ENCODE measurements around the gene FOXI2. TPM values are rescaled to one million over a fixed set of nuclear protein-coding genes. Genes with fewer than 3 reads are reported as not detected.

FOXI2 gene
- not detected in 2 replicates for total RNA-seq

DNA sequence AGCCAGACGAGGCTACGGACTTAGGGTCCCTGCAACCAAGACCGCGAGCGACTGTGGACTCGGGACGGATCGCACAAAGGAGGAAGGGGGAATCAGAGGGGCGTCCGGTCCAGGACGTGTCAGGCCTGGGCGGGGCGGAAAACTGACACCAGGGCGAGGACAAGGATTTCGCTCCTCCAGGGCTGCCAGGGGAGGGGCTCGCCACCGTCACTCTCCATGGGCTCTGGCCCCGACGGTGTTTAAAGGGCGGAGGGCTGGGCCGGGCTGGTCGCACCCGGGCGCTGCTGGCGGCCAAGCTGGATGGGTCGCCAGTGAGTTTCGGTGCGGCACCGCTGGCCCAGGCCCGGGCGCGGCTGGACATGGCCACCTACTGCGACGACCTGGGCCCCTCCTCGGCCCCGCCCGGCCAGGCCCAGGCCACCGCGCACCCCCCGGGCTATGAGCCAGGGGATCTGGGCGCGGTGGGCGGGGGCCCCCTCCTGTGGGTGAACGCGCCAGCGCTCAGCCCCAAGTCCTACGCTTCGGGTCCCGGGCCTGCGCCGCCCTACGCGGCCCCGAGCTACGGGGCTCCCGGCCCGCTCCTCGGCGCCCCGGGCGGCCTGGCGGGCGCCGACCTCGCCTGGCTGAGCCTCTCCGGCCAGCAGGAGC lies at the start of gene FOXI2:
FOXI2 (plus strand) TSS at position 271 of the 648 bp plus-strand sequence; CDS start at position 360, 89 bp downstream.
- DNase-seq (ENCODE audit: low read depth) (no peak), FAIRE-seq (no peak)
- Histone ChIP-seq H3K27me3 (ENCODE audit: control insufficient read depth, insufficient read depth, low read length) (peaks cover 31% of the 10 kb centered on the region), H3K36me3 (ENCODE audit: control insufficient read depth, insufficient read depth, low read length) (no peaks in the 10 kb centered on the region), H3K4me3 (ENCODE audit: low read depth, low read length) (no peak within 1 kb of the TSS)
- TF ChIP-seq CTCF (IDR thresholded peaks at IDR 0.05; ENCODE audit: insufficient read depth, low read length, severe bottlenecking): no peak

GRCh38 chr10:127687548-127687947 lies 49.4 kb upstream of the FOXI2 start:
- FAIRE-seq (no peak), DNase-seq (ENCODE audit: low read depth) (no peak)
- Histone ChIP-seq H3K36me3 (ENCODE audit: control insufficient read depth, insufficient read depth, low read length) (no peaks in the 10 kb centered on the region), H3K27me3 (ENCODE audit: control insufficient read depth, insufficient read depth, low read length) (no peaks in the 10 kb centered on the region), H3K4me3 (ENCODE audit: low read depth, low read length) (no peak overlapping the region)
- no peak for TF ChIP-seq CTCF (IDR thresholded peaks at IDR 0.05; ENCODE audit: insufficient read depth, low read length, severe bottlenecking)

- Histone ChIP-seq H3K36me3 (ENCODE audit: control insufficient read depth, insufficient read depth, low read length) (no peaks in the 10 kb centered on the region), H3K27me3 (ENCODE audit: control insufficient read depth, insufficient read depth, low read length) (no peaks in the 10 kb centered on the region), H3K4me3 (ENCODE audit: low read depth, low read length) (no peak overlapping the region)
- DNase-seq (ENCODE audit: low read depth) (no peak), FAIRE-seq (no peak)
- TF ChIP-seq CTCF (IDR thresholded peaks at IDR 0.05; ENCODE audit: insufficient read depth, low read length, severe bottlenecking): no peak
Observed at GRCh38 chr10:127690176-127690835, 46.7 kb upstream of the FOXI2 start.

- Histone ChIP-seq H3K27me3 (ENCODE audit: control insufficient read depth, insufficient read depth, low read length) (no peaks in the 10 kb centered on the region), H3K4me3 (ENCODE audit: low read depth, low read length) (no peak overlapping the region), H3K36me3 (ENCODE audit: control insufficient read depth, insufficient read depth, low read length) (no peaks in the 10 kb centered on the region)
- FAIRE-seq (no peak), DNase-seq (ENCODE audit: low read depth) (peak; percentile 7)
- peak; percentile 46 for TF ChIP-seq CTCF (IDR thresholded peaks at IDR 0.05; ENCODE audit: insufficient read depth, low read length, severe bottlenecking)
Observed at GRCh38 chr10:127694580-127695193, 42.3 kb upstream of the FOXI2 start.

DNA sequence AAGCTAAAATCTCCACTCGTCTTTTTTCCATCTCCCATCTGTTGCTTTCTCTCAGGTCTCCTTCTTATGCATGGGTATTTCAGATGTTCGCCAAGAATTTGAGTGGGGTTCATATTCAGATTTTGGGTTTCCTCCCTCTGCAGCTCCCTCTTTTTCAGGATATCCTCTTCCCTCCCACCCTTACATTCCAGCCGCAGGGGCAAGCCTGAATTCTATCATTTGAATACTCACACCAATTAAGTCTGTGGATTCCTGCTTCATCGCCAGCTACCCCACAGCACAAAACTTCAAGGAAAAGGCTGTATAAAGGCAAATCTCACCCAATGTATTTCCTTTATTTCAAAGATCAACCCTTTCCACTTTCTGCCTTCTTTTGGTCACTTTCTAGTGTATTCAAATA lies 41.6 kb upstream of the FOXI2 start:
- no peaks in the 10 kb centered on the region for H3K27me3 ChIP-seq (ENCODE audit: control insufficient read depth, insufficient read depth, low read length)
- no peaks in the 10 kb centered on the region for H3K36me3 ChIP-seq (ENCODE audit: control insufficient read depth, insufficient read depth, low read length)
- FAIRE-seq (no peak), DNase-seq (ENCODE audit: low read depth) (no peak)
- TF ChIP-seq CTCF (IDR thresholded peaks at IDR 0.05; ENCODE audit: insufficient read depth, low read length, severe bottlenecking): no peak
- H3K4me3 ChIP-seq (ENCODE audit: low read depth, low read length): no peak overlapping the region

All from bronchial epithelial cell (primary cell).